HG02571 (cell line): ENCODE measurements around the gene TP53TG3F.
"Not testable (repeated sequence)": the region's sequence is repeated elsewhere in the genome, so short reads cannot be mapped to it uniquely, and the experiment has no call there.

ENCODE experiments used
- ATAC-seq: cut with Tn5 transposase; IDR thresholded peaks from one replicate; pipeline ENCODE4 v1.9.1; 2021; ENCODE audit warnings: mild to moderate bottlenecking, moderate library complexity; ENCODE audit not compliant: unreplicated experiment

TP53TG3F gene

GRCh38 chr16:33459312-33459711 is at the start of gene TP53TG3F:
TSS of gene TP53TG3F (plus strand) at chr16:33459612. CDS start at chr16:33459680, 68 bp downstream.
- ATAC-seq, result not testable (repeated sequence)

- ATAC-seq, result not testable (repeated sequence)
Measured at GRCh38 chr16:33491611-33492010, 32.2 kb downstream of the TP53TG3F start.

GRCh38 chr16:33507231-33507630 is 47.8 kb downstream of the TP53TG3F start:
- ATAC-seq, result not testable (repeated sequence)

GRCh38 chr16:33509070-33509469 is 49.7 kb downstream of the TP53TG3F start:
- ATAC-seq, result not testable (repeated sequence)

- not testable (repeated sequence) for ATAC-seq
Measured at GRCh38 chr16:33509906-33510305, 50.5 kb downstream of the TP53TG3F start.
